Jurkat, Clone E6-1 (cell line): ENCODE results near the gene RNF175.

Experiments used
- DNase-seq: peaks from one replicate; pipeline ENCODE4 v3.0.0-alpha.2; 2011; ENCODE audit warnings: low read depth, low spot score
- H3K4me3 ChIP-seq: 2 replicates; pipeline ENCODE4 v1.5.1; 2011; ENCODE audit warnings: mild to moderate bottlenecking, low read length, control low read depth, moderate library complexity

Gene RNF175

GRCh38 chr4:153757407-153757806 is 2.4 kb downstream of the RNF175 start:
- H3K4me3 ChIP-seq: no peak overlapping the region
- no peak for DNase-seq

- no peak overlapping the region for H3K4me3 ChIP-seq
- DNase-seq: no peak
Measured at GRCh38 chr4:153755186-153755585, 4.6 kb downstream of the RNF175 start.

- H3K4me3 ChIP-seq: no peak overlapping the region
Measured at GRCh38 chr4:153750197-153750817, 9.5 kb downstream of the RNF175 start.

GRCh38 chr4:153748378-153748777 is 11.4 kb downstream of the RNF175 start:
- no peak overlapping the region for H3K4me3 ChIP-seq

More at GRCh38 chr4:153750197-153750817, 9.5 kb downstream of the RNF175 start:
- DNase-seq: peak; percentile 63

GRCh38 chr4:153747406-153747955 is 12.3 kb downstream of the RNF175 start:
- no peak overlapping the region for H3K4me3 ChIP-seq
- no peak for DNase-seq

More at GRCh38 chr4:153748378-153748777, 11.4 kb downstream of the RNF175 start:
- DNase-seq: no peak

- H3K4me3 ChIP-seq: no peak overlapping the region
- no peak for DNase-seq
Measured at GRCh38 chr4:153745651-153746050, 14.2 kb downstream of the RNF175 start.

- H3K4me3 ChIP-seq: no peak overlapping the region
- DNase-seq: no peak
Measured at GRCh38 chr4:153741541-153741940, 18.3 kb downstream of the RNF175 start.

- no peak for DNase-seq
- no peak overlapping the region for H3K4me3 ChIP-seq
Measured at GRCh38 chr4:153735906-153736461, 23.8 kb downstream of the RNF175 start.

GRCh38 chr4:153733751-153734448 is 25.9 kb downstream of the RNF175 start:
- no peak for DNase-seq
- H3K4me3 ChIP-seq: no peak overlapping the region

GRCh38 chr4:153731239-153731638 is 28.6 kb downstream of the RNF175 start:
- DNase-seq: no peak
- H3K4me3 ChIP-seq: no peak overlapping the region

GRCh38 chr4:153729895-153730294 is 29.9 kb downstream of the RNF175 start:
- DNase-seq: no peak
- no peak overlapping the region for H3K4me3 ChIP-seq

- no peak overlapping the region for H3K4me3 ChIP-seq
- DNase-seq: no peak
Measured at GRCh38 chr4:153728660-153729059, 31.2 kb downstream of the RNF175 start.

- no peak for DNase-seq
- no peak overlapping the region for H3K4me3 ChIP-seq
Measured at GRCh38 chr4:153728151-153728550, 31.7 kb downstream of the RNF175 start.

- DNase-seq: no peak
Measured at GRCh38 chr4:153725831-153726154, 34.0 kb downstream of the RNF175 start.

GRCh38 chr4:153725136-153725830 is 34.5 kb downstream of the RNF175 start:
- no peak overlapping the region for H3K4me3 ChIP-seq
- DNase-seq: no peak

More at GRCh38 chr4:153725831-153726154, 34.0 kb downstream of the RNF175 start:
- H3K4me3 ChIP-seq: no peak overlapping the region

GRCh38 chr4:153724606-153725005 is 35.2 kb downstream of the RNF175 start:
- DNase-seq: no peak
- H3K4me3 ChIP-seq: no peak overlapping the region

GRCh38 chr4:153722036-153722435 is 37.8 kb downstream of the RNF175 start:
- H3K4me3 ChIP-seq: no peak overlapping the region
- no peak for DNase-seq

- DNase-seq: no peak
- H3K4me3 ChIP-seq: no peak overlapping the region
Measured at GRCh38 chr4:153713866-153714646, 45.8 kb downstream of the RNF175 start.

- no peak for DNase-seq
- no peak overlapping the region for H3K4me3 ChIP-seq
Measured at GRCh38 chr4:153710681-153711080, 49.1 kb downstream of the RNF175 start.
